Natural killer cell (primary cell): ENCODE results near the gene AURKAIP1. TPM values are rescaled to one million over a fixed set of nuclear protein-coding genes. Genes with fewer than 3 reads are reported as not detected.

Experiments
- ATAC-seq, 3 donors: fragments of 150-1000 bp in 2 of 3; fragments of 200-7000 bp in 1 of 3; cut with Tn5 transposase; 1 replicate in 1 of 3; 2 replicates in 2 of 3; pipeline ENCODE4 v1.10.0; 2021; ENCODE audit warnings: mild to moderate bottlenecking in 2 of 3, moderate library complexity in 2 of 3
- DNase-seq, 2 donors: peaks; one replicate each; pipeline versions ENCODE4 v3.0.0 to v3.0.0-alpha.2; 2013 to 2021; ENCODE audit warnings: mixed read lengths in 1 of 2
- H3K27ac ChIP-seq: one replicate; pipeline ENCODE4 v1.5.1; 2013; ENCODE audit warnings: mild to moderate bottlenecking, low read length
- H3K27me3 ChIP-seq: one replicate; pipeline ENCODE4 v1.6.1; 2013; ENCODE audit warnings: low read length; ENCODE audit not compliant: control insufficient read depth, insufficient read depth
- H3K36me3 ChIP-seq: one replicate; pipeline ENCODE4 v1.6.1; 2013; ENCODE audit warnings: low read length; ENCODE audit not compliant: control insufficient read depth, insufficient read depth
- H3K4me1 ChIP-seq: one replicate; pipeline ENCODE4 v1.6.1; 2013; ENCODE audit warnings: low read length; ENCODE audit not compliant: control insufficient read depth, insufficient read depth
- H3K4me3 ChIP-seq: one replicate; pipeline ENCODE4 v1.5.1; 2013; ENCODE audit warnings: low read length
- H3K9me3 ChIP-seq: one replicate; pipeline ENCODE4 v1.6.1; 2013; ENCODE audit warnings: low read length; ENCODE audit not compliant: control insufficient read depth, insufficient read depth
- H3K27ac Mint-ChIP-seq, 2 donors: one replicate each; pipeline ENCODE4 v1.8.0; 2022; ENCODE audit warnings: mild to moderate bottlenecking in 2 of 2, mixed read lengths in 2 of 2, moderate library complexity in 1 of 2
- H3K27me3 Mint-ChIP-seq, 2 donors: one replicate each; pipeline ENCODE4 v1.8.0; 2022; ENCODE audit warnings: low read depth in 2 of 2, mixed read lengths in 2 of 2
- H3K36me3 Mint-ChIP-seq: one replicate; pipeline ENCODE4 v1.8.0; 2022; ENCODE audit warnings: mixed read lengths
- H3K4me1 Mint-ChIP-seq, 2 donors: one replicate each; pipeline ENCODE4 v1.8.0; 2022; ENCODE audit warnings: mixed read lengths in 2 of 2
- H3K4me3 Mint-ChIP-seq: one replicate; pipeline ENCODE4 v1.8.0; 2022; ENCODE audit warnings: mild to moderate bottlenecking, moderate library complexity, mixed read lengths
- H3K9me3 Mint-ChIP-seq, 2 donors: one replicate each; pipeline ENCODE4 v1.8.0; 2022; ENCODE audit warnings: mixed read lengths in 2 of 2
- WGBS: methylation state at CpG from one replicate; pipeline ENCODE4 v1.1.7; 2013; ENCODE audit warnings: missing lambda C conversion rate; ENCODE audit not compliant: insufficient coverage; 5-methylcytosine and 5-hydroxymethylcytosine counted together
- intact Hi-C: fragments of 100-400 bp; cut with micrococcal nuclease; formaldehyde crosslinking; loops from one replicate; pipeline ENCODE4 v1.14.2; 2022
- total RNA-seq, 4 donors: library from RNA; stranded (reverse); fragments of 120-200 nt in 1 of 4; gene quantifications; one replicate each; pipeline versions ENCODE4 v1.2.3 to v1.2.4, GENCODE V29; 2013 to 2022
- TF ChIP-seq, protein P1 (sequence below): fragments of 200-600 bp; IDR thresholded peaks from one replicate; pipeline ENCODE4 v1.8.0; 2022; ENCODE audit warnings: antibody characterized with exemption

Gene AURKAIP1
- total RNA-seq, 3 donors from 2014 or later (not counting 1 experiment from before 2014, with no cell fraction given): 60.0 to 76.3 (median 64.6) TPM

DNA sequence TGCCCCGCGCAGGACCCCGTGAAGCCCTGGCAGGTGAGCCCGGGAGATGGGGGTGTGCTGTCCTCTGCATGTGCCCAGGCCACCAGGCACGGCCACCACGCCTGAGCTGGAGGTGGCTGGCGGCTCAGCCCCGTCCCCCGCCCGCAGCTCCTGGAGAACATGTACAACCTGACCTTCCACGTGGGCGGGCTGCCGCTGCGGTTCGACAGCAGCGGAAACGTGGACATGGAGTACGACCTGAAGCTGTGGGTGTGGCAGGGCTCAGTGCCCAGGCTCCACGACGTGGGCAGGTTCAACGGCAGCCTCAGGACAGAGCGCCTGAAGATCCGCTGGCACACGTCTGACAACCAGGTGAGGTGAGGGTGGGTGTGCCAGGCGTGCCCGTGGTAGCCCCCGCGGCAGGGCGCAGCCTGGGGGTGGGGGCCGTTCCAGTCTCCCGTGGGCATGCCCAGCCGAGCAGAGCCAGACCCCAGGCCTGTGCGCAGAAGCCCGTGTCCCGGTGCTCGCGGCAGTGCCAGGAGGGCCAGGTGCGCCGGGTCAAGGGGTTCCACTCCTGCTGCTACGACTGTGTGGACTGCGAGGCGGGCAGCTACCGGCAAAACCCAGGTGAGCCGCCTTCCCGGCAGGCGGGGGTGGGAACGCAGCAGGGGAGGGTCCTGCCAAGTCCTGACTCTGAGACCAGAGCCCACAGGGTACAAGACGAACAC lies 42.1 kb downstream of the AURKAIP1 start:
- Mint-ChIP-seq H3K4me1 (no peaks in the 10 kb centered on the region), H3K27me3 (no peaks in the 10 kb centered on the region), H3K27ac (no peak overlapping the region), H3K36me3 (no peaks in the 10 kb centered on the region), H3K9me3 (no peaks in the 10 kb centered on the region), H3K4me3 (no peak overlapping the region)
- H3K27me3 ChIP-seq: no peaks in the 10 kb centered on the region
- peaks cover under 1% of the 10 kb centered on the region for H3K36me3 ChIP-seq
- TF ChIP-seq, protein P1, sequence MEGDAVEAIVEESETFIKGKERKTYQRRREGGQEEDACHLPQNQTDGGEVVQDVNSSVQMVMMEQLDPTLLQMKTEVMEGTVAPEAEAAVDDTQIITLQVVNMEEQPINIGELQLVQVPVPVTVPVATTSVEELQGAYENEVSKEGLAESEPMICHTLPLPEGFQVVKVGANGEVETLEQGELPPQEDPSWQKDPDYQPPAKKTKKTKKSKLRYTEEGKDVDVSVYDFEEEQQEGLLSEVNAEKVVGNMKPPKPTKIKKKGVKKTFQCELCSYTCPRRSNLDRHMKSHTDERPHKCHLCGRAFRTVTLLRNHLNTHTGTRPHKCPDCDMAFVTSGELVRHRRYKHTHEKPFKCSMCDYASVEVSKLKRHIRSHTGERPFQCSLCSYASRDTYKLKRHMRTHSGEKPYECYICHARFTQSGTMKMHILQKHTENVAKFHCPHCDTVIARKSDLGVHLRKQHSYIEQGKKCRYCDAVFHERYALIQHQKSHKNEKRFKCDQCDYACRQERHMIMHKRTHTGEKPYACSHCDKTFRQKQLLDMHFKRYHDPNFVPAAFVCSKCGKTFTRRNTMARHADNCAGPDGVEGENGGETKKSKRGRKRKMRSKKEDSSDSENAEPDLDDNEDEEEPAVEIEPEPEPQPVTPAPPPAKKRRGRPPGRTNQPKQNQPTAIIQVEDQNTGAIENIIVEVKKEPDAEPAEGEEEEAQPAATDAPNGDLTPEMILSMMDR: no peak
- no peak for ATAC-seq
- no peak overlapping the region for H3K4me3 ChIP-seq
- no peaks in the 10 kb centered on the region for H3K9me3 ChIP-seq
- no peak for DNase-seq
- H3K27ac ChIP-seq: no peak overlapping the region
- no peaks in the 10 kb centered on the region for H3K4me1 ChIP-seq
- intact Hi-C loops: no loop called here
- 92% methylated on average over 48 of the region's 48 CpGs for WGBS

- Histone ChIP-seq H3K9me3 (no peaks in the 10 kb centered on the region), H3K4me3 (no peak overlapping the region), H3K27me3 (no peaks in the 10 kb centered on the region), H3K36me3 (peaks cover 3% of the 10 kb centered on the region), H3K27ac (no peak overlapping the region), H3K4me1 (no peaks in the 10 kb centered on the region)
- H3K27ac Mint-ChIP-seq: no peak overlapping the region
- no peaks in the 10 kb centered on the region for H3K4me1 Mint-ChIP-seq
- no peak overlapping the region for H3K4me3 Mint-ChIP-seq
- no peaks in the 10 kb centered on the region for H3K9me3 Mint-ChIP-seq
- TF ChIP-seq, protein P1: no peak
- intact Hi-C loops: no loop called here
- 90% methylated on average over 57 of the region's 57 CpGs for WGBS
- ATAC-seq: no peak
- no peak for DNase-seq
- no peaks in the 10 kb centered on the region for H3K36me3 Mint-ChIP-seq
- H3K27me3 Mint-ChIP-seq: no peaks in the 10 kb centered on the region
These were observed 42.8 kb downstream of the AURKAIP1 start for GRCh38 chr1:1332031-1332755.

- no peaks in the 10 kb centered on the region for H3K36me3 Mint-ChIP-seq
- H3K27me3 Mint-ChIP-seq: no peaks in the 10 kb centered on the region
- peaks cover 3% of the 10 kb centered on the region for H3K36me3 ChIP-seq
- TF ChIP-seq, protein P1: no peak
- peaks cover 0 to 1% of the 10 kb centered on the region in 2 donors for H3K4me1 Mint-ChIP-seq
- no peak within 1 kb of the TSS for H3K4me3 ChIP-seq
- ATAC-seq: no peak
- no peaks in the 10 kb centered on the region for H3K9me3 ChIP-seq
- no peak for DNase-seq
- H3K27ac ChIP-seq: no peak within 1 kb of the TSS
- H3K4me1 ChIP-seq: peaks cover 2% of the 10 kb centered on the region
- intact Hi-C loops: no loop called here
- H3K27ac Mint-ChIP-seq: no peak within 1 kb of the TSS
- WGBS: 86% methylated on average over 41 of the region's 41 CpGs
- no peaks in the 10 kb centered on the region for H3K9me3 Mint-ChIP-seq
- no peaks in the 10 kb centered on the region for H3K27me3 ChIP-seq
- H3K4me3 Mint-ChIP-seq: no peak within 1 kb of the TSS
These were observed 43.7 kb downstream of the AURKAIP1 start, which contains the start of gene TAS1R3 for GRCh38 chr1:1331068-1331965. Gene TAS1R3, plus strand, starts transcription at chr1:1331280. Its CDS starts 66 bp downstream, at chr1:1331346.
